ENCODE measurements around the gene ANGPTL8. TPM values are rescaled to one million over a fixed set of nuclear protein-coding genes. Genes with fewer than 3 reads are reported as not detected.

The ANGPTL8 gene
- total and polyA plus RNA-seq, 2 of the 13 experiments (the other 11 are each of a cell fraction or from before 2014, with no cell fraction given), result 27.3 to 243 TPM

- TF ChIP-seq UBTF (CRISPR knock-in tag; IDR thresholded peaks at IDR 0.05) (peak; percentile 84), POLR2AphosphoS5 (IDR thresholded peaks at IDR 0.05; ENCODE audit: low read depth, low read length) (peak; percentile 55), SNAPC2 (CRISPR knock-in tag; IDR thresholded peaks at IDR 0.05) (peak; percentile 78; the same call in 1 of the 2 replicates), YY1 (IDR thresholded peaks at IDR 0.05; ENCODE audit: insufficient read depth, insufficient replicate concordance, low read depth, low read length) (peak; percentile 16), IRX3 (CRISPR knock-in tag; IDR thresholded peaks at IDR 0.05; ENCODE audit: borderline replicate concordance, low read depth) (peak; percentile 61; the same call in 1 of the 2 replicates), SMAD3 (CRISPR knock-in tag; IDR thresholded peaks at IDR 0.05) (peak; percentile 70; the same call in 1 of the 2 replicates), JARID2 (CRISPR knock-in tag; IDR thresholded peaks at IDR 0.05; ENCODE audit: insufficient replicate concordance) (no peak), ZNF253 (CRISPR knock-in tag; IDR thresholded peaks at IDR 0.05; ENCODE audit: borderline replicate concordance) (no peak), ZKSCAN5 (CRISPR knock-in tag; IDR thresholded peaks at IDR 0.05) (no peak), TFAP4 (IDR thresholded peaks at IDR 0.05; ENCODE audit: borderline replicate concordance, low read depth) (peak; percentile 81; the same call in 1 of the 2 replicates), ZHX2 (IDR thresholded peaks at IDR 0.05; ENCODE audit: low read depth) (peak; percentile 20; the same call in 1 of the 2 replicates), ZHX2 (CRISPR knock-in tag; IDR thresholded peaks at IDR 0.05; ENCODE audit: borderline replicate concordance) (no peak), HHEX (CRISPR knock-in tag; IDR thresholded peaks at IDR 0.05) (0 out of 2 replicates have a peak, but pooled peaks have one; percentile 19)
- TF ChIP-seq, protein P1, sequence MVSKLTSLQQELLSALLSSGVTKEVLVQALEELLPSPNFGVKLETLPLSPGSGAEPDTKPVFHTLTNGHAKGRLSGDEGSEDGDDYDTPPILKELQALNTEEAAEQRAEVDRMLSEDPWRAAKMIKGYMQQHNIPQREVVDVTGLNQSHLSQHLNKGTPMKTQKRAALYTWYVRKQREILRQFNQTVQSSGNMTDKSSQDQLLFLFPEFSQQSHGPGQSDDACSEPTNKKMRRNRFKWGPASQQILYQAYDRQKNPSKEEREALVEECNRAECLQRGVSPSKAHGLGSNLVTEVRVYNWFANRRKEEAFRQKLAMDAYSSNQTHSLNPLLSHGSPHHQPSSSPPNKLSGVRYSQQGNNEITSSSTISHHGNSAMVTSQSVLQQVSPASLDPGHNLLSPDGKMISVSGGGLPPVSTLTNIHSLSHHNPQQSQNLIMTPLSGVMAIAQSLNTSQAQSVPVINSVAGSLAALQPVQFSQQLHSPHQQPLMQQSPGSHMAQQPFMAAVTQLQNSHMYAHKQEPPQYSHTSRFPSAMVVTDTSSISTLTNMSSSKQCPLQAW (CRISPR knock-in tag; IDR thresholded peaks at IDR 0.05), result peak; percentile 93
- TF ChIP-seq, protein P2, sequence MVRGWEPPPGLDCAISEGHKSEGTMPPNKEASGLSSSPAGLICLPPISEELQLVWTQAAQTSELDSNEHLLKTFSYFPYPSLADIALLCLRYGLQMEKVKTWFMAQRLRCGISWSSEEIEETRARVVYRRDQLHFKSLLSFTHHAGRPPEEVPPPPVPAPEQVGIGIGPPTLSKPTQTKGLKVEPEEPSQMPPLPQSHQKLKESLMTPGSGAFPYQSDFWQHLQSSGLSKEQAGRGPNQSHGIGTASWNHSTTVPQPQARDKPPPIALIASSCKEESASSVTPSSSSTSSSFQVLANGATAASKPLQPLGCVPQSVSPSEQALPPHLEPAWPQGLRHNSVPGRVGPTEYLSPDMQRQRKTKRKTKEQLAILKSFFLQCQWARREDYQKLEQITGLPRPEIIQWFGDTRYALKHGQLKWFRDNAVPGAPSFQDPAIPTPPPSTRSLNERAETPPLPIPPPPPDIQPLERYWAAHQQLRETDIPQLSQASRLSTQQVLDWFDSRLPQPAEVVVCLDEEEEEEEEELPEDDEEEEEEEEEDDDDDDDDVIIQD (CRISPR knock-in tag; IDR thresholded peaks at IDR 0.05; ENCODE audit: low read depth), result 0 out of 2 replicates have a peak, but pooled peaks have one; percentile 12
Measured at GRCh38 chr19:11236324-11237301, 2.8 kb upstream of the ANGPTL8 start (continued).

All from HepG2 (cell line).